GM15510 (cell line): ENCODE results near the gene PNO1.

Experiments
- POLR2A ChIP-seq: IDR thresholded peaks from 3 replicates; pipeline ENCODE4 v1.6.1; 2011; ENCODE audit warnings: borderline replicate concordance; ENCODE audit not compliant: insufficient read length; ENCODE audit errors: extremely low read depth

PNO1 gene

DNA sequence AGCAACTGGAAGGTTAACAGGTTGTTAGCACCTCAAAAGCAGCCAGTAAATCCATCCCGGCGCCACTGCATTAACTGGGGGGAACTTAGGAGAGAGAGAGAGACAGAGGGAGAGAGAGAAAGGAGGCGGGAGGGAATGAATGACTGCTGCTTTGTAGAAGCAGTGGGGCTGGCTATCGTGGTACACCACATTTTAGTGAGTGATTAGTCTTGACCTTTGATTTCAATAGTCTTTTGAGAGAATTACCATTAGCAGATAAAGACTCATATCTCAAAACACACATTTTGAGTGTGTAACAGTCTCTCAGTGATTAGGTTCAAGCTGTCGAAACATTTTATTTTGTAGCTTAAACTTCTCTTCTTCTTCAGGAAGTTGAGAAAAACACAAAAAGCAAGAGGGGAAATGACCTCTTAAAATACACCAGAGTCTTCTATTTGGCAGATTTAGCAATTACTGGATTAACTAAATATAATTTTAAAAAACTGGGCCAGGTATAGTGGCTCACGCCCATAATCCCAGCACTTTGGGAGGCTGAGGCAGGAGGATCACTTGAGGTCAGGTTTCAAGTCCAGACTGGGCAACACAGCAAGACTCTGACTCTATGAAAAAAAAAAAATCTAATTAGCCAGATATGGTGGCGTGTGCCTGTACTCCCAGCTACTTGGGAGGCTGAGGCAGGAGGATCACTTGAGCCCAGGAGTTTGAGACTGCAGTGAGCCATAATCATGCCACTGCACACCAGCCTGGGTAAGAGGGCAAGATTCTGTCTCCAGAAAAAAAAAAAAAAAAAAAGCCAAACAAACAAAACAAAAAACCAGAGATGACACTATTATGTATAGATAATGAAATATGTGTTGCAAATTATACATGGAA is 22.0 kb upstream of the PNO1 start:
- TF ChIP-seq POLR2A: no peak

DNA sequence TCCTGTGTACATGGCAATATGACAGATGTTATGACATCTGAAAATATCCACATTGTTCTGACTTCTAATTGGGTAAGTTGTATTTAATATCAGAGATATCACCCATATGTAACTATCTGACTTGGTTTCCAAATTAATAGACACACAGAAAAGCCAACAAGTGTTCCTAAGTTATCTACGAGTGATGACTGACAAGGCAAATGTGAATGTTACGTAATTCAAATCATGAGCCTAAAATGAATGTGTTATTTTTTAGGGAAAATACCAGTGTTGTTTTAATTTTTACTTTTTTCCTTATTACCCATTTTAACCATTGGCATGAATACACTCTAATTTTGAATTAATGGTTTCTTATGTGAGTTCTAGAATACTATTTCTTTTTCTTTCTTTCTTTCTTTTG is 15.8 kb upstream of the PNO1 start:
- TF ChIP-seq POLR2A: no peak

DNA sequence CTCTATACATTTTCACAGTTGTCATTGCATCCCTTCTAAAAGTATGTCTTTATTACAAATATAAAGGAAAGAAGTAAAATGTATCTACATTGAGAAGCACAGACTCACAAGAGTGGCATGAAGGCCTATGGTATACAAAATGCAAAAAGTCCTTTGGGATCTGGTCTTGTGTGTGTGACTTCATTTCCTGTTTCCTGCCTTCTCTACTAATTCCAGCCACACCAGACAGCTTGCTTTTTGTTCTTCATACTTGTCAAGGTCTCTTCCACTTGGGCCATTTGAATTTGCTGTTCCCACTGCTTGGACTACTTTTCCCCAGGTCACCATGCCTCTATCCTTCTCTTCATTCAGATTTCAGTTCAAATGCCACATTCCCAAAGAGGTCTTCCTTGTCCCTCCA is 6.7 kb upstream of the PNO1 start:
- TF ChIP-seq POLR2A: no peak

DNA sequence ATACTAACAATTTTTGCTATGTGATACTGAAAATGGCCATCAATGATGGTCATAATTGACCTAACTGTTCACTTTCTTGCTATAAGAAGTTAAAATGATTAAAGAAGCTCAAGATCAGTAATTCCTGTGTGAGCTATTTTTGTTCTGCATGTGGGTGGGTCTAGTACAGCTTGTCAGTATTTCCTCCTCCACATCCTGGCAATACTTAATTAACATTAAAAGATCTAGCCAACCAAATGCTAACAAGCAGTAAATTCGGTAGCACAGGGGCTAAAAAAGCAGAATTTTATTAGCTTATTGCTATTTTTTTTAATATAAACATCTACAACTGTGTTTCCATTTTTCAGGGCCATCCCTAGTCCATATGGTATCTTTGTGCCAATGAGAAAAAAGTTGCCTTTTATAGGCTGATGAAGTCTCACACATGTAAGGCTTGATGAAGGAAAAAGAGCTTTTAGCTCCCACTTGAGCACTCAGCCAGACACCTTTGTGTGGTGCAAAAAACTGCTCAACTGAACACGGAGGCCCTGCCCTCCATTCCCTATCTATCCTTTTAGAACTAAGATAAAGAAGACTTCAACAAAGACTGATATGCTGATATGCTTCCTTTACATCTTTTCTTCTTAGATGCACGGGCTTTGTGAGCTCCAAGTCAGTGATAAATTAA is 4.9 kb upstream of the PNO1 start:
- no peak for TF ChIP-seq POLR2A

DNA sequence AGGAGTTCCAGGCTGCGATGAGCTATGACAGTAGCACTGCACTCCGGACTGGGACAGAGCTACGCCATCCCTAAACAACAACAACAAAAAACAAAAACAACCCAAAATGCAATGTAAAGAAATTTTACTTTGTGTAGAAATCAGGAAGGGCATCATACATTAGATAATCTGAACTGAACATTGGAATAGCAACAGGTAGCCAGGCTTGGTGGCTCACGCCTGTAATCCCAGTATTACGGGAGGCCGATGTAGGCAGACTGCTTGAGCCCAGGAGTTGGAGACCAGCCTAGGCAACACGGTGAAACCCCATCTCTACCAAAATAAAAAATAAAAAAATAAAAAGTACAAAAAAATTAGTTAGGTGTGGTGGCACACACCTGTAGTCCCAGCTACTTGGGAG is 2.1 kb upstream of the PNO1 start:
- no peak for TF ChIP-seq POLR2A

DNA sequence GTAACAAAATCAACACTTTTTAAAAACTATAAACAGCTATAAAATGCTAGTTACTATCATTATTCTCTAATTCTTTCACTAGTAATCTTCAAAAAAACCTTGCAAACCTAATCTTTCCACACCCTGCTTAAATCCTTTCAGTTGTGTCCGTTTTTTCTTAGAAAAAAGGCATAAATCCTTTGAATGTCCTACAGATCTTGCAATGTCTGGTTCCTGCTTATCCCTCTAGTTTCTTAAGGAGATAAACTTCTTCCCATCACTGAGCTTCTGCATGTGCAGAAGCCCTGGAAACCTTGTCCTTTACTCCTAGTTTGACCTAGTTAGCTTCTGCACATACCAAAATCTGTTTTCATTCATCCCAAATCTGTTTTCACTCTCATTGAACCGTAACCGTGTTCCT is 1.3 kb upstream of the PNO1 start:
- TF ChIP-seq POLR2A: no peak

DNA sequence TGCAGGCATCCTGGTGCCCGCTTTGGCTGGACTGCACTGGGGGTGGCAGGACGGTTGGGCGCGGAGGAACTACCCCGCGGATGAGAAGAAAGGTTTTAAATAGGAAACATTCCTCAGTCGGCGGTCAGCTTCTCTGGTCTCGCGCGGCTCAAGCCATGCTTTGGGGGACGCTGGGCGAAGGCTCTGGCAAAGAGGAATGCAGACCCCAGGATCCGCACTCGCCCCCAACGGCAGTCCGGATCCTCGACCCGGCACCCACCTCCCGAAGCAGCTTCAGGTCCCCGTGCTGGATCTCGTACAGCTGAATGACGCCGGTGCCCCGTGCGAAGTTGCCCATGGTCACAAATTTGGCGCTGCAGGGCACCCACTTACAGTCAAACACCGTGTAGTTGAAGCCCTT is 686 bp upstream of the PNO1 start:
- no peak for TF ChIP-seq POLR2A

DNA sequence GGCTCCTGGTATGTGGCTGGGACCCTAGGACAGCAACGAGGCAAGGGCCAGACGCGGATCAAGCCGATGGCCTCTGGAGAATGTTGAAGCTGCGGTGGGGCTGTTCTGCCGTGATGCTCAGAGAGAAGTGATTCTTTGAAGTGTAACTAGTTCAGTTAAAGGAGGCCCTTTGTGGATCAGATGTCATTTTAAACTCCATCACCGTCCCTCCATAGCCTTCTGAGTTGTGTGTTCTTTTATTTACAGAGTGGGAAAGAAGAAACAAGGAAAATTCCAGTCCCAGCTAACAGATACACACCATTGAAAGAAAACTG is 403 bp downstream of the PNO1 start:
- TF ChIP-seq POLR2A: no peak

DNA sequence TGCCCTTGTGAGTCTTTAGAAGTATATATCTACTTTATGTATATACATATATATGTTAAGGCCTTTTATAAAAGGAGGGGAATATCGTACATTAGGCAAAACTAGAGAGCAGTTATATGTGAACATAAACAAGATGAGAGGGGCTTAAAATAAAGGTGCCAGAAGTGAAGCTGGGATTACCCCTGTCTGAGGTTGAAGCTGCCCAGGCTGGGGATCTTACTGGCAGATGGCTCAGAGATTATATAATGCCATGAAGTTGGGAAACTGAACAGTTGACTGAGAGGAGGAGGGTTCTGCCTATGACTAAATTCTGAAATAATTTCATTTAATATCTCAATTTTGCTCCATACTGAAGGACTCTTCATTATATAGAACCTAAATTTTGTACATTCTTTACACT is 6.0 kb downstream of the PNO1 start:
- TF ChIP-seq POLR2A: no peak

DNA sequence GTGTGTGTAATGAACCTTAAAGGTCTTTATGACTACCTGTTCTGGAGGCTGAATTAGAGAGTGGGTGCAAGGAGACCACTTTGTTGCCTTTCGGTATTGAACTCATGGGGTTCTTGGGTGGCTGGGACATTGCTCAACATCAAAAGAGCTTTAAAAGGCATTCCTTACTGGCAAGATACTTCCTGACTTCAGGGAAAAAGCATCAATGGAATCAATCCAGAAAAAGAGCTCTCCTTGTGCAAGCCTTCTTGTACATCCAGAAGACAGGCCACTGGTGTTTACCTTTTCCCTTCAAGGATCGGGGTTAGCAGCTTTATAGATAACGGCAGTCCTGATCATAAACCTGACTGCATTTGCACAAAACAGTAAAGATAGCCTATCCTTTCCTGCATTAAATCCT is 9.5 kb downstream of the PNO1 start:
- TF ChIP-seq POLR2A: no peak

DNA sequence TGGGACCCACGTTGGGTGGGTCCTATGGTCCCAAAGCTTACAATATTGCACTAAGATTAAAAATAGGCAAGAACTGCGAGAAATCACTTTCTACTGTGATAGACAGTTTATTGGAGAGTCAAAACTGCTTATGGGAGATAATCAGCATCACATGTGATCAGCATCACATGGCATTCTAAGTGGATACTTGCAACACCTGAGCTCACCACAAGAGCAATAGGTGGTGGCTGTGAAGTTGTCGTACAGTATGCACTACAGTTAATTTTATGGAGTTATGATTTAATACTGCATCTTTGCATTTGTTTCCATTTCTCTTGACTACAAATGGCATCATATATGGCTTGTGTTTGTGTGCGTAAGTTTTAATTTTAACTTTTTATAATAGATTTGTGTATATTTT is 11.6 kb downstream of the PNO1 start:
- TF ChIP-seq POLR2A: no peak

DNA sequence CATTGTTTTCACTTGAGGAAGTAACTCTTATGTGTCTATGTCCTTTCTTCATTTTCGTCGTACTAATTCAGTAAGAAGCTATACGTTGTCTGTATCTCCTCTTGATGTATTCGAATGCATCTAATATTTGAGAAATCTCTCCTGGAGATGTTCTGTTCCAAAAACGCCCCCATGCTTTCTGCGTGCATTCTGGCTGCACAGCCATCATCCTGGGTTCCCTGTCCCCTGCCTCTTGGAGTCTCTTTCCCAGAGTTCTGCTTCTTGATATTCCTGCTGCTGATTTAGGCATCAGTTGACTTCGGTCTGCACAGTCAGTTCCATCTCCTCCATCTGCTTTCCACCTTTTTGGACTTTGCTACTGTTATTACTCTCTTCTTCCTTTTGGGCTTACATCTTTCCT is 13.5 kb downstream of the PNO1 start:
- TF ChIP-seq POLR2A: no peak

DNA sequence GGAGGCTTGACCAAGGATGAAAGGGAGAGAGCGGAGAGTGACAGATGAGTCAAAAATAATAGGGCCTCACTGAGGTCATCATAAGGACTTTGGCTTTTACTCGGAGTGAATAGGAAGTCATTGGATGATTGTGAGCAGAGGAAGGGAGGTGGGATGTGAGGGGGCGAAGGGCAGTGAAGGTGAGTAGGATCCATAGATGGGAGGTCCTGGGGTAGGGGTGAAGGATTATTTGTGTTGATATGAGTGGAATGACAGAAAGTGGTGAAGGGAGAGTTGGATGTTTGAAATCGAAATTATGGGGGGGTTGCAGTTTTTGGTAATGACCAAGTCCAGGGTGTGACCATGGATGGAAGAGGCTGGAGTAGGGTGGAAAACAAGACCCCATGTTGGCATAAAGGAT is 14.0 kb downstream of the PNO1 start:
- no peak for TF ChIP-seq POLR2A

DNA sequence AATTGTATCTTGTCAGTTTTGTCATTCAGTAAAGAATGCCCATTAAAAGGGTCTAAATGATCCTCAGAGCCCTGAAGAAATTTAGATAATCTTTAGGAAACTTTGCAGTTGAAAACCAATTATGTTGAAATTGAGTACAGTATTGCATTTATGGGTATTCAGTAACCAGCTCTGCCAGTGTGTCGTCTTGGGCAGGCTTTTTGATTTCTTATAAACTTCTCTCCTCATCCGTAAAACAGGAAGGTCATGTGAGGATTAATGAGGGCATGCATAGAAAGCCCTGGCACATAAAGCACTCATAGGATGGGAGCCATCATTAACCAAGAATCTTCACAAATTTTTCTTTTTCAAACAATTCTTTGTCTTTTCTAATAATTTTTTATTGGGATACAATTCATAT is 14.8 kb downstream of the PNO1 start:
- TF ChIP-seq POLR2A: no peak

DNA sequence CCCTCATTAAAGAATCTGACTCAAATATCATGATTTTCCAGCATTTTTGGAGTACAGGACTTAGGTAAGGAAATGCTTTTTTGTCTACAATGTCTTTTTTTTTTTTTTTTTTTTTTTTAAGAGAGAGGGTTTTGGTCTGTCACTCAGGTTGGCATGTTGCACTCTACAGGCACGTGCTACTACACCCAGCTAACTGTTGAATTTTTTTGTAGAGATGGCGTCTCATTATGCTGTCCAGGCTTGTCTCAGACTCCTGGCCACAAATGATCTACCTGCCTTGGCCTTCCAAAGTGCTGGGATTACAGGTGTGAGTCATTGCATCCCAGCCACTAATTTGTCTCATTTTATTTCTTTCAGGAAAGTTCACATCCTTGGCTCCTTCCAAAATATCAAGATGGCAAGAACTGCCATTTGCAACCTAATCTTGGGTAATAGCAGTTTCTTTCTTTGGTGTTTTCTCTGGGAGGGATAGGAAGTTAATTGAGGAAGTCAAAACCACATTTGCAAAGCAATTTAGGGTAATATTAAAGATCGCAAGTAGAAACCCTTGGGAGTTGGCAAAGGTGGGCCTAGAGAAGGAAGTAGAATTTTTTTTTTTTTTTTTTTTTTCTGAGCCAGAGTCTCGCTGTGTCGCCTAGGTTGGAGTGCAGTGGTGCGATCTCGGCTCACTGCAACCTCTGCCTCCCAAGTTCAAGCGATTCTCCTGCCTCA is 15.5 kb downstream of the PNO1 start:
- no peak for TF ChIP-seq POLR2A

DNA sequence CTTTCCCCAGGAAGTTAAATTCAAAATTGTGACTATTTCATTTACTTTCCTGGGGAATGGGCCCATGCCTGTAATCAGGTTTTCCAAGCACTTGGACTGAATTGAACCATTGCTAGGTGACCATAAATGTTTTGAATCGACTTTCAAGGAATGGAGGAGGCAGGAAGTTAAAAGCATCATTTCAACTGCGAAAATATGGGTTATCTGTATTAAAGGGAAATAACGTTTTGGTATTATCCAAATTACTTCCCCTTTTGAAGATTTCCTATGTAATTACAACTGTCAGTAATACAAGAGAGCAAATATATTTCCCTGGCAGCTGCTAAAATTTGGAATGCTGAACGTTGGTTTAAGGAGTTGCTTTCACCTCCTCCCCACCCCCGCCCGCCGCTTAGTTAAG is 19.0 kb downstream of the PNO1 start:
- TF ChIP-seq POLR2A: no peak
